ENCODE data around the gene DNAJB11. TPM values are rescaled to one million over a fixed set of nuclear protein-coding genes. Genes with fewer than 3 reads are reported as not detected.
A peak's percentile ranks its signal among the peaks of the same experiment; 100 is the strongest.

The DNAJB11 gene
- total RNA-seq, 1 experiment from 2014 or later = 164 TPM

GRCh38 chr3:186588632-186589031, 18.1 kb downstream of the DNAJB11 start:
- in situ Hi-C loops (cut with HindIII; ENCODE audit: low pct_unique_long_range_greater_than_20kb, low sequenced_read_pairs) = no loop called here
- DNase-seq (ENCODE audit: low read depth, low spot score) = no peak

GRCh38 chr3:186589121-186589520, 18.6 kb downstream of the DNAJB11 start:
- in situ Hi-C loops (cut with HindIII; ENCODE audit: low pct_unique_long_range_greater_than_20kb, low sequenced_read_pairs) = no loop called here
- DNase-seq (ENCODE audit: low read depth, low spot score) = peak; percentile 64

- DNase-seq (ENCODE audit: low read depth, low spot score) = no peak
- in situ Hi-C loops (cut with HindIII; ENCODE audit: low pct_unique_long_range_greater_than_20kb, low sequenced_read_pairs) = no loop called here
Observed at GRCh38 chr3:186589856-186590579, 19.5 kb downstream of the DNAJB11 start.

DNA sequence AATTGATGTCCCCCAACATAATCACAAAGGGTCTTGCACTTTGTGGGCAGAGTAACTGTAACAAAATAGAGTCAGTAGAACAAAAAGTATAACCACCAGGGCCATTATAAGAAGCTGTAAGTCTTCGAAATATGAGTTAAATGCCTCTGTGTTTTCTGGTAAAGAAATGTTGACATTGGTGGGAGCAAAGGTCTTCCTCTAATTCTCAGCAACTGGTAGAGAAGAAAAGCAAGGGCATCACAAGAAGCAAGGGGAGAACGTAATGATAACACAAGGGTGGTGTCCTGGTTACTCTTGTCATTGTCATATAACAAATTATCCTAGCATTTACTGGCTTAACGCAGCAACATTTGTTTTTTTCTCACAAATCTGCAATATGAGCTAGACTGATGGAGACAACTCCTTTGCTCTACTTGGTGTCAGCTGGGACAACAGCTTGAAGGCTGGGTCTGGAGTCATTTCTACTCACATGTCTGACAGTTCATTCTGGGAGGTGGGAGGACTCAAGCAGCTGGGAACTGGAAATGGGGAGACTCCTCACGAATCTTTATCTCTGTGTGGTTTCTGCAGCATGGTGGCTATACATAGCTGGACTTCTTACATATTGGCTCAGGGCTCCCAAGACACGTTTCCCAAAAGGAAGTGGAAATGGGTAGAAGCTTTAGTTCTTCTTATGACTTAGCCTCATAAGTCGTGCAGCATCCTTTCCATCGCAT, 20.2 kb downstream of the DNAJB11 start:
- in situ Hi-C loops (cut with HindIII; ENCODE audit: low pct_unique_long_range_greater_than_20kb, low sequenced_read_pairs) = no loop called here
- DNase-seq (ENCODE audit: low read depth, low spot score) = no peak

- in situ Hi-C loops (cut with HindIII; ENCODE audit: low pct_unique_long_range_greater_than_20kb, low sequenced_read_pairs) = no loop called here
- DNase-seq (ENCODE audit: low read depth, low spot score) = no peak
Observed at GRCh38 chr3:186592682-186593081, 22.2 kb downstream of the DNAJB11 start.

DNA sequence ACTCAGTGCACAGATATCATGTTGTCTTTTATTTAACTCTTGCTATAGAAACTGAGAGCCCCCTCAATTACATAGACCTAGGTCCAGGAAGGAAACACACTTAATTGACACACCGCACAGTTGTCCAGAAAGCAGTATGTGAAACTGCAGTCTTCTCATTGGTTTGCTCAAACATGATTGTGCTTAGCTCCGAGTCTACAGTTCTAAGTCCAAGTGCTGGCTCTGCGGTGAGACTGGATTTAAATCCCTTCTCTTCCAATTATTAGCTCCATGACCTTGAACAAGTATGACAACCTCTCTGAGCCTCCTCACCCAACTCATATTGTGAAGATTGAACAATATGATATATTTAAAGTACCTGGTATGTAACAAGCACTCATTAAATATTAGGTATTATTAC, 23.3 kb downstream of the DNAJB11 start:
- in situ Hi-C loops (cut with HindIII; ENCODE audit: low pct_unique_long_range_greater_than_20kb, low sequenced_read_pairs) = no loop called here
- no peak for DNase-seq (ENCODE audit: low read depth, low spot score)

GRCh38 chr3:186594591-186595113, 24.1 kb downstream of the DNAJB11 start:
- in situ Hi-C loops (cut with HindIII; ENCODE audit: low pct_unique_long_range_greater_than_20kb, low sequenced_read_pairs) = no loop called here

GRCh38 chr3:186596568-186597287, 26.2 kb downstream of the DNAJB11 start:
- no peak for DNase-seq (ENCODE audit: low read depth, low spot score)
- in situ Hi-C loops (cut with HindIII; ENCODE audit: low pct_unique_long_range_greater_than_20kb, low sequenced_read_pairs) = no loop called here

More at GRCh38 chr3:186594591-186595113, 24.1 kb downstream of the DNAJB11 start:
- no peak for DNase-seq (ENCODE audit: low read depth, low spot score)

GRCh38 chr3:186598108-186598784, 27.7 kb downstream of the DNAJB11 start:
- in situ Hi-C loops (cut with HindIII; ENCODE audit: low pct_unique_long_range_greater_than_20kb, low sequenced_read_pairs) = no loop called here
- DNase-seq (ENCODE audit: low read depth, low spot score) = no peak

GRCh38 chr3:186598794-186599141, 28.2 kb downstream of the DNAJB11 start:
- DNase-seq (ENCODE audit: low read depth, low spot score) = no peak
- in situ Hi-C loops (cut with HindIII; ENCODE audit: low pct_unique_long_range_greater_than_20kb, low sequenced_read_pairs) = no loop called here

DNA sequence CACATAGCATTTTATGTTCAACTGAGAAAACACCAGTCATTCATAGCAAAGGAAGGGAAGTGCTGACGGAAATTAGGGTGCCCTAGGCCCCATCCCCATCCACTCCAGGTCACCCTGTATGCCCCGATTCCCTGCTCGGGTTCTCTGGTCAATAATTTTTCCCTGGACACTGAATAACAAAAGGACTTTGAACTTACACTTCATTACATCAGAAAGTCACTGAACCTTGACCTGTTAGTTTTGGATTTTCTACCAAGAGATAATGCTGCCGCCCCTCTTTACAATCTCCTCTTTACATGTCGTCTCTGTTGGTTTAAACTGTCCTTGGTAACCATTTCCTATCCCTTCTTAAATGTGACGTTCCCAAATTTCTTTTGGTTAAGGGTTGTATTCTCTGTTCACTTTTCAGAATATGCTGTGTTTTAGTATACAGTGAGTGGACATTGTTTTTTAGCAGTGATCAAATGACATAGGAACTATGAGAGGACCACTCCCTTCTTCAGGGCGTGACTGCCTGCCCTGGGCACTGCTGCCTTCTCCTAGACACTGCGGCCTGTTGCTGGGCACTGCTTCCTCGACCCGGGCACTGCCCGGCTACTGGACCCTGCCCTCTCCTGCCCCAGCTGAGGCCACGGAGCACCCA, 28.7 kb downstream of the DNAJB11 start:
- in situ Hi-C loops (cut with HindIII; ENCODE audit: low pct_unique_long_range_greater_than_20kb, low sequenced_read_pairs) = no loop called here
- DNase-seq (ENCODE audit: low read depth, low spot score) = no peak

DNA sequence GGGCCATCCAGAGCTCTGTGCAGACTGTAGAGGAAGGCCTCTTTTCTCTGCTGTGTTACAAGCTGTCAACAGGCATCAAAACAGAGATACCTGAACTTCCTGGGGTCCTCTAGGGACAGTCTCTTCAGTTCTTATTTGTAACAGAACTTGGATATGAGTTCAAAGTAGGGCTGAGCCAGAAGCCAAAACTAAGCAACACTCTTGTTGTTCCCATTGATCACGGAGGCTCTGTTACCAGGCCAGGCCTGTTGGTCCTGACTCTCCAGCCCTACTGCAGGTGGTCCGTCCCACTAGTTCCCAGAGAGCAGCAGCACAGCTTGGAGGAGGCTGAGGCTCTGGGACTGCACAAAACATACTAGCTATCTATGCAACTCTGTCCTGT, 29.3 kb downstream of the DNAJB11 start:
- in situ Hi-C loops (cut with HindIII; ENCODE audit: low pct_unique_long_range_greater_than_20kb, low sequenced_read_pairs) = no loop called here
- no peak for DNase-seq (ENCODE audit: low read depth, low spot score)

GRCh38 chr3:186600896-186601295, 30.4 kb downstream of the DNAJB11 start:
- in situ Hi-C loops (cut with HindIII; ENCODE audit: low pct_unique_long_range_greater_than_20kb, low sequenced_read_pairs) = no loop called here

GRCh38 chr3:186603159-186603558, 32.6 kb downstream of the DNAJB11 start:
- in situ Hi-C loops (cut with HindIII; ENCODE audit: low pct_unique_long_range_greater_than_20kb, low sequenced_read_pairs) = no loop called here
- no peak for DNase-seq (ENCODE audit: low read depth, low spot score)

More at GRCh38 chr3:186600896-186601295, 30.4 kb downstream of the DNAJB11 start:
- no peak for DNase-seq (ENCODE audit: low read depth, low spot score)

GRCh38 chr3:186605078-186605477, 34.6 kb downstream of the DNAJB11 start:
- in situ Hi-C loops (cut with HindIII; ENCODE audit: low pct_unique_long_range_greater_than_20kb, low sequenced_read_pairs) = no loop called here
- DNase-seq (ENCODE audit: low read depth, low spot score) = no peak

DNA sequence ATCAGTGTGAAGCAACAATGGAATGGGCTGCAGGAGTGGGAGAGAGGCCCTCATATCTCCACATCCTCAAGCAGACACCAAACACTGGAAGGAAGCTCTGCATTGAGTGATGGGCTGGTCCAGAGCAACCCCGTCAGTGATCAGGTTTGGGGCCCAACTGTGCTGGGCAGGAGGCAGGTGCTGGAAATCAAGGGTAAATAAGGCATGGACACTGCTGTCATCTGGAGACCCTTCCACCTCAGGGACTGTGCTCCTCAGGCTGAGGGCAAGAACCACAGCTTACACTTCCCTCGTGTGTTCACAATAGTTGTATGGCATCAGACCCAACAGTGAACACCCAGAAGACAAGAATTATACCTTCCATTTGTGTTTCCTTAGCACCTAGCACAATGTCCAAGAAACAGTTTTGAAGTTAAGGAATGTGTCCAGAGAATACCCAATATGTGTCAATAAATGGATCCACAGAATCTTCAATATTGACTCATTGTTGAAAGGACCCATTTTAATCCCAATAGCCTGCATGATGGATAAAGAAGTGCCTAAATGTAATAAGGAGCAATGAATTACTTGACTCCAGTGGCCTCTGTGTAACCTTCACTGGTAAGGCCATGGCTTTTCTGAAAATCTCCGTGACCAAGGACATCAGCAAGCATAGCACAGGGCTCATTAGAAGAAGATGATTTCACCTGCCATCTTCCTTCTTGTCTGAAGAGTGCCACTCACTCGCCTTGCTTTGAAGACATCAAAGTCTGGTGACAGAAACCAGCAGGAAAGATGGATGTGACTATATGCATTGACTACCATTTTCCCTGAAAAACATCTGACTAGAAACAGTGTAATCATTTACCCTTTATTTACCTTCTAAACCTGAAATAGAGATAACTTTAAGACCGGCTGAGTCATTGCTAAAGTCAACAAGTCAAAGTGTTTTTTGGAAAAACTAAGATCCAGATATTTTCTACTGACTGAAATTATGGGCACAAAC, 35.3 kb downstream of the DNAJB11 start:
- no peak for DNase-seq (ENCODE audit: low read depth, low spot score)
- in situ Hi-C loops (cut with HindIII; ENCODE audit: low pct_unique_long_range_greater_than_20kb, low sequenced_read_pairs) = no loop called here

Measured in SK-MEL-5 (cell line).